CD4-positive, alpha-beta T cell (primary cell): Measurements from ENCODE around the gene OR8G1. TPM values are rescaled to one million over a fixed set of nuclear protein-coding genes. Genes with fewer than 3 reads are reported as not detected.

Experiments used
- ATAC-seq: fragments of 200-7000 bp; cut with Tn5 transposase; one replicate; pipeline ENCODE4 v1.10.0; 2022; ENCODE audit warnings: mild to moderate bottlenecking; ENCODE audit not compliant: poor library complexity
- CTCF ChIA-PET: fragments of 350-600 bp; sonication (Branson Sonifier 250); formaldehyde crosslinking; loops from one replicate; lab custom pipeline; 2021; ENCODE audit warnings: antibody characterized with exemption, inconsistent platforms; lab: Charles Lee
- POLR2A ChIA-PET: fragments of 350-600 bp; sonication (Branson Sonifier 250); formaldehyde crosslinking; loops from one replicate; lab custom pipeline; 2021; ENCODE audit warnings: antibody characterized with exemption, inconsistent platforms; lab: Charles Lee
- DNase-seq, 14 experiments: peaks; one replicate each; pipeline ENCODE4 v3.0.0-alpha.2; 2013 to 2020; ENCODE audit warnings: mixed read lengths in 2 of 14
- H3K27ac ChIP-seq, 2 donors: one replicate each; pipeline versions ENCODE4 v1.5.1 to v1.7.0; 2013; ENCODE audit warnings: low read length in 2 of 2, low read depth in 1 of 2, mild to moderate bottlenecking in 1 of 2
- H3K27me3 ChIP-seq, 2 experiments: 1 replicate in 1 of 2; 2 replicates in 1 of 2; pipeline versions ENCODE4 v1.6.1 to v1.7.0; 2013; ENCODE audit warnings: low read length in 2 of 2, control low read depth in 1 of 2, mild to moderate bottlenecking in 1 of 2, moderate library complexity in 1 of 2; ENCODE audit not compliant: insufficient read depth in 2 of 2, control insufficient read depth in 1 of 2
- H3K36me3 ChIP-seq: one replicate; pipeline ENCODE4 v1.6.1; 2013; ENCODE audit warnings: low read length, control low read depth; ENCODE audit not compliant: insufficient read depth
- H3K4me1 ChIP-seq: one replicate; pipeline ENCODE4 v1.6.1; 2013; ENCODE audit warnings: low read length, control low read depth; ENCODE audit not compliant: insufficient read depth
- H3K4me3 ChIP-seq: one replicate; pipeline ENCODE4 v1.5.1; 2013; ENCODE audit warnings: mild to moderate bottlenecking, low read length, moderate library complexity
- H3K9me3 ChIP-seq, 2 experiments: 1 replicate in 1 of 2; 2 replicates in 1 of 2; pipeline versions ENCODE4 v1.6.1 to v1.7.0; 2013; ENCODE audit warnings: low read length in 2 of 2, mild to moderate bottlenecking in 2 of 2, control low read depth in 1 of 2, moderate library complexity in 1 of 2; ENCODE audit not compliant: control insufficient read depth in 1 of 2, insufficient read depth in 1 of 2
- H3K27ac Mint-ChIP-seq: one replicate; pipeline ENCODE4 v1.8.0; 2020; ENCODE audit warnings: mixed read lengths
- H3K27me3 Mint-ChIP-seq: one replicate; pipeline ENCODE4 v1.8.0; 2021; ENCODE audit warnings: mixed read lengths
- H3K36me3 Mint-ChIP-seq: one replicate; pipeline ENCODE4 v1.8.0; 2021; ENCODE audit warnings: low read depth, mixed read lengths
- H3K4me1 Mint-ChIP-seq: one replicate; pipeline ENCODE4 v1.8.0; 2021; ENCODE audit warnings: low read depth, mixed read lengths
- H3K4me3 Mint-ChIP-seq: one replicate; pipeline ENCODE4 v1.8.0; 2020; ENCODE audit warnings: mild to moderate bottlenecking, mixed read lengths
- H3K9me3 Mint-ChIP-seq: one replicate; pipeline ENCODE4 v1.8.0; 2020; ENCODE audit warnings: mixed read lengths
- intact Hi-C, 2 experiments: fragments of 100-400 bp; cut with DNase I in 1 of 2; cut with micrococcal nuclease in 1 of 2; formaldehyde crosslinking; loops; one replicate each; pipeline versions ENCODE4 v1.15.1 to v1.9.0; 2023 to 2025; cut with DNase I, micrococcal nuclease
- total RNA-seq, 174 experiments: library from RNA in 2 of 174; stranded (reverse) in 2 of 174; gene quantifications; one replicate each; pipeline ENCODE4 v1.2.3 and lab custom pipeline; 2021 to 2026
- TF ChIP-seq, protein P1 (sequence below): fragments of 200-600 bp; IDR thresholded peaks from one replicate; pipeline ENCODE4 v1.8.0; 2022; ENCODE audit warnings: antibody characterized with exemption, mild to moderate bottlenecking

The OR8G1 gene
- total RNA-seq, 2 experiments from 2014 or later, result not detected

DNA sequence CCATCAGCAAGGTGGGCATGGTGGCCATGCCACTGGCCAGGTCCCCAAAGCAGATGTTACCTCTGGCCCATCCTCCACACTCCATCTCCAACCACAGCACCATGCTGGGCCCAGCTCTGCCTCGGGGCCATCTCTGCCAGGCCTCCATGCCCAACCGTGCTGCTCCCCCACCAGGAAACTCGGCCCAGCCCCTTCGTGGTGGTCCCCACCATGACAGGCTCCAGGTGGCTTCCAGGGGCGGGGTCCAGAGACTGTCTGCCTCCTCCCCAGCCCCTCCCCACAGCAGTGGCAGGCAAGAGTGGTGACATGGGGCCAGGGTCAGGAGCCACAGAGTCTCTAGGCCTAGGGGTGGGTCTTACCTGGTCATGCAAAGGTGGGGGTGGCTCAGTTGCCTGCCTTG, 30.5 kb upstream of the OR8G1 start:
- no peaks in the 10 kb centered on the region for H3K36me3 ChIP-seq
- ChIA-PET POLR2A (no interaction called here), CTCF (no interaction called here)
- Mint-ChIP-seq H3K27ac (no peak overlapping the region), H3K4me1 (no peaks in the 10 kb centered on the region), H3K9me3 (no peaks in the 10 kb centered on the region), H3K4me3 (no peak overlapping the region), H3K36me3 (no peaks in the 10 kb centered on the region), H3K27me3 (no peaks in the 10 kb centered on the region)
- no peak overlapping the region for H3K4me3 ChIP-seq
- no peak for DNase-seq
- ATAC-seq, result no peak
- H3K27ac ChIP-seq, result no peak overlapping the region
- TF ChIP-seq, protein P1, sequence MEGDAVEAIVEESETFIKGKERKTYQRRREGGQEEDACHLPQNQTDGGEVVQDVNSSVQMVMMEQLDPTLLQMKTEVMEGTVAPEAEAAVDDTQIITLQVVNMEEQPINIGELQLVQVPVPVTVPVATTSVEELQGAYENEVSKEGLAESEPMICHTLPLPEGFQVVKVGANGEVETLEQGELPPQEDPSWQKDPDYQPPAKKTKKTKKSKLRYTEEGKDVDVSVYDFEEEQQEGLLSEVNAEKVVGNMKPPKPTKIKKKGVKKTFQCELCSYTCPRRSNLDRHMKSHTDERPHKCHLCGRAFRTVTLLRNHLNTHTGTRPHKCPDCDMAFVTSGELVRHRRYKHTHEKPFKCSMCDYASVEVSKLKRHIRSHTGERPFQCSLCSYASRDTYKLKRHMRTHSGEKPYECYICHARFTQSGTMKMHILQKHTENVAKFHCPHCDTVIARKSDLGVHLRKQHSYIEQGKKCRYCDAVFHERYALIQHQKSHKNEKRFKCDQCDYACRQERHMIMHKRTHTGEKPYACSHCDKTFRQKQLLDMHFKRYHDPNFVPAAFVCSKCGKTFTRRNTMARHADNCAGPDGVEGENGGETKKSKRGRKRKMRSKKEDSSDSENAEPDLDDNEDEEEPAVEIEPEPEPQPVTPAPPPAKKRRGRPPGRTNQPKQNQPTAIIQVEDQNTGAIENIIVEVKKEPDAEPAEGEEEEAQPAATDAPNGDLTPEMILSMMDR, result no peak
- H3K4me1 ChIP-seq, result no peaks in the 10 kb centered on the region
- peaks cover 0 to 2% of the 10 kb centered on the region in 2 experiments for H3K27me3 ChIP-seq
- H3K9me3 ChIP-seq, result no peaks in the 10 kb centered on the region
- intact Hi-C loops, result no loop called here

DNA sequence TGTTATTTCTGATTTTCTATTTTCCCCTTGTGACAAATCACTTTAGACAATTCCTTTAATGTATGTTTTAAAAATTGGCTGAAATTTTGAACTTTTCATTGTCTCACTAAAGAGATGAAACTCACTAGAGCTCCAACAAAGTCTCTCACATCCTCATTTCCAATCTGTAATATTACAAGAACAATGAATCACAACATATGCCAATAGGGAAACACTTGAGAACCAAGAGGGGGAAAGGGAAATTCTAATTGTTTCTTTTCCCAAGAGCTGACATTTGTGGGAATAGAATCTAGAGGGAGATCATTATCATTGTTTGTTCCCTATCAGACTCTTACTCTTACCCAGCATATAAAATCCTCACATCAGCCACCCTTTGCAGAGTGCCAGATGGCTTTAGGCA, 29.6 kb upstream of the OR8G1 start:
- Histone ChIP-seq H3K36me3 (no peaks in the 10 kb centered on the region), H3K9me3 (no peaks in the 10 kb centered on the region), H3K4me3 (no peak overlapping the region), H3K27ac (no peak overlapping the region), H3K4me1 (no peaks in the 10 kb centered on the region), H3K27me3 (peaks cover 0 to 2% of the 10 kb centered on the region in 2 experiments)
- H3K27ac Mint-ChIP-seq, result no peak overlapping the region
- DNase-seq, result no peak
- no peaks in the 10 kb centered on the region for H3K9me3 Mint-ChIP-seq
- no peaks in the 10 kb centered on the region for H3K36me3 Mint-ChIP-seq
- no peaks in the 10 kb centered on the region for H3K27me3 Mint-ChIP-seq
- no peak for ATAC-seq
- ChIA-PET CTCF (no interaction called here), POLR2A (no interaction called here)
- no peak overlapping the region for H3K4me3 Mint-ChIP-seq
- H3K4me1 Mint-ChIP-seq, result no peaks in the 10 kb centered on the region
- intact Hi-C loops, result no loop called here
- TF ChIP-seq, protein P1, result no peak

DNA sequence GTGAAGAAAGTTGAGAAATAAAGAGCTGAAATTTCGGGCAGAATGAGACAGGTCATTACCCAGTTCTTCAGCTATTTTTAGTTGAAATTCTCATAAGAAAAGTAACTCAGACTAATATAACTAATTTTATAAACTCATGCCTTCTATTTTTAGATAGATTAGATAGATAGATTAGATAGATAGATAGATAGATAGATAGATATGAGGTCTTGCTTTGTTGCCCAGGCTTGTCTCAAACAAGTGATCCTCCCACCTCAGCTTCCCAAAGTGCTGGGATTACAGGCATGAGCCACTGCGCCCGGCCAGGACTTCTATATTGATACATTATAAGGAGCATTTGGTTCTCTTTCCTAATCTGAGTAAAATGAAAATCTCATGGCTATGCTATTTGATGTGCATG, 26.9 kb upstream of the OR8G1 start:
- Mint-ChIP-seq H3K9me3 (no peaks in the 10 kb centered on the region), H3K27ac (no peak overlapping the region), H3K4me1 (no peaks in the 10 kb centered on the region), H3K4me3 (no peak overlapping the region), H3K36me3 (no peaks in the 10 kb centered on the region), H3K27me3 (no peaks in the 10 kb centered on the region)
- no peaks in the 10 kb centered on the region for H3K36me3 ChIP-seq
- no peak for DNase-seq
- H3K27me3 ChIP-seq, result peaks cover 0 to 2% of the 10 kb centered on the region in 2 experiments
- TF ChIP-seq, protein P1, result no peak
- POLR2A ChIA-PET, result no interaction called here
- intact Hi-C loops, result no loop called here
- no peak overlapping the region for H3K4me3 ChIP-seq
- H3K27ac ChIP-seq, result no peak overlapping the region
- H3K4me1 ChIP-seq, result no peaks in the 10 kb centered on the region
- no peaks in the 10 kb centered on the region for H3K9me3 ChIP-seq
- ATAC-seq, result no peak
- CTCF ChIA-PET, result no interaction called here
